ENCODE results near the gene HEXA. TPM values are rescaled to one million over a fixed set of nuclear protein-coding genes. Genes with fewer than 3 reads are reported as not detected.

Gene HEXA
- total RNA-seq, 1 experiment from 2014 or later, result 49.7 TPM

GRCh38 chr15:72372361-72372760, 3.5 kb downstream of the HEXA start (continued):
- TF ChIP-seq ELF4 (CRISPR knock-in tag; IDR thresholded peaks at IDR 0.05; ENCODE audit: low read depth), result no peak
- TF ChIP-seq JUN (CRISPR knock-in tag; IDR thresholded peaks at IDR 0.05), result no peak
- TF ChIP-seq, protein P1, sequence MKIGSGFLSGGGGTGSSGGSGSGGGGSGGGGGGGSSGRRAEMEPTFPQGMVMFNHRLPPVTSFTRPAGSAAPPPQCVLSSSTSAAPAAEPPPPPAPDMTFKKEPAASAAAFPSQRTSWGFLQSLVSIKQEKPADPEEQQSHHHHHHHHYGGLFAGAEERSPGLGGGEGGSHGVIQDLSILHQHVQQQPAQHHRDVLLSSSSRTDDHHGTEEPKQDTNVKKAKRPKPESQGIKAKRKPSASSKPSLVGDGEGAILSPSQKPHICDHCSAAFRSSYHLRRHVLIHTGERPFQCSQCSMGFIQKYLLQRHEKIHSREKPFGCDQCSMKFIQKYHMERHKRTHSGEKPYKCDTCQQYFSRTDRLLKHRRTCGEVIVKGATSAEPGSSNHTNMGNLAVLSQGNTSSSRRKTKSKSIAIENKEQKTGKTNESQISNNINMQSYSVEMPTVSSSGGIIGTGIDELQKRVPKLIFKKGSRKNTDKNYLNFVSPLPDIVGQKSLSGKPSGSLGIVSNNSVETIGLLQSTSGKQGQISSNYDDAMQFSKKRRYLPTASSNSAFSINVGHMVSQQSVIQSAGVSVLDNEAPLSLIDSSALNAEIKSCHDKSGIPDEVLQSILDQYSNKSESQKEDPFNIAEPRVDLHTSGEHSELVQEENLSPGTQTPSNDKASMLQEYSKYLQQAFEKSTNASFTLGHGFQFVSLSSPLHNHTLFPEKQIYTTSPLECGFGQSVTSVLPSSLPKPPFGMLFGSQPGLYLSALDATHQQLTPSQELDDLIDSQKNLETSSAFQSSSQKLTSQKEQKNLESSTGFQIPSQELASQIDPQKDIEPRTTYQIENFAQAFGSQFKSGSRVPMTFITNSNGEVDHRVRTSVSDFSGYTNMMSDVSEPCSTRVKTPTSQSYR (CRISPR knock-in tag; IDR thresholded peaks at IDR 0.05), result no peak
- no peak for TF ChIP-seq FOXK1 (CRISPR knock-in tag; IDR thresholded peaks at IDR 0.05)
- no peak for TF ChIP-seq ETV6 (CRISPR knock-in tag; IDR thresholded peaks at IDR 0.05)
- no peak for TF ChIP-seq ZNF512 (CRISPR knock-in tag; IDR thresholded peaks at IDR 0.05; ENCODE audit: borderline replicate concordance)
- no peak for TF ChIP-seq TEAD1 (CRISPR knock-in tag; IDR thresholded peaks at IDR 0.05)
- no peak for TF ChIP-seq RELA (CRISPR knock-in tag; IDR thresholded peaks at IDR 0.05; ENCODE audit: borderline replicate concordance)

GRCh38 chr15:72369964-72370363, 5.8 kb downstream of the HEXA start:
- POLR2A ChIA-PET, result no interaction called here
- CTCF ChIA-PET, result no interaction called here
- ATAC-seq, result no peak
- H3K27ac Mint-ChIP-seq, result no peak overlapping the region
- H3K27me3 Mint-ChIP-seq (ENCODE audit: low read depth), result no peaks in the 10 kb centered on the region
- no peaks in the 10 kb centered on the region for H3K36me3 Mint-ChIP-seq
- DNase-seq (ENCODE audit: low spot score), result no peak
- peaks cover 6% of the 10 kb centered on the region for H3K4me1 Mint-ChIP-seq
- H3K4me3 Mint-ChIP-seq, result no peak overlapping the region
- no peaks in the 10 kb centered on the region for H3K9me3 Mint-ChIP-seq
- TF ChIP-seq, protein P2, sequence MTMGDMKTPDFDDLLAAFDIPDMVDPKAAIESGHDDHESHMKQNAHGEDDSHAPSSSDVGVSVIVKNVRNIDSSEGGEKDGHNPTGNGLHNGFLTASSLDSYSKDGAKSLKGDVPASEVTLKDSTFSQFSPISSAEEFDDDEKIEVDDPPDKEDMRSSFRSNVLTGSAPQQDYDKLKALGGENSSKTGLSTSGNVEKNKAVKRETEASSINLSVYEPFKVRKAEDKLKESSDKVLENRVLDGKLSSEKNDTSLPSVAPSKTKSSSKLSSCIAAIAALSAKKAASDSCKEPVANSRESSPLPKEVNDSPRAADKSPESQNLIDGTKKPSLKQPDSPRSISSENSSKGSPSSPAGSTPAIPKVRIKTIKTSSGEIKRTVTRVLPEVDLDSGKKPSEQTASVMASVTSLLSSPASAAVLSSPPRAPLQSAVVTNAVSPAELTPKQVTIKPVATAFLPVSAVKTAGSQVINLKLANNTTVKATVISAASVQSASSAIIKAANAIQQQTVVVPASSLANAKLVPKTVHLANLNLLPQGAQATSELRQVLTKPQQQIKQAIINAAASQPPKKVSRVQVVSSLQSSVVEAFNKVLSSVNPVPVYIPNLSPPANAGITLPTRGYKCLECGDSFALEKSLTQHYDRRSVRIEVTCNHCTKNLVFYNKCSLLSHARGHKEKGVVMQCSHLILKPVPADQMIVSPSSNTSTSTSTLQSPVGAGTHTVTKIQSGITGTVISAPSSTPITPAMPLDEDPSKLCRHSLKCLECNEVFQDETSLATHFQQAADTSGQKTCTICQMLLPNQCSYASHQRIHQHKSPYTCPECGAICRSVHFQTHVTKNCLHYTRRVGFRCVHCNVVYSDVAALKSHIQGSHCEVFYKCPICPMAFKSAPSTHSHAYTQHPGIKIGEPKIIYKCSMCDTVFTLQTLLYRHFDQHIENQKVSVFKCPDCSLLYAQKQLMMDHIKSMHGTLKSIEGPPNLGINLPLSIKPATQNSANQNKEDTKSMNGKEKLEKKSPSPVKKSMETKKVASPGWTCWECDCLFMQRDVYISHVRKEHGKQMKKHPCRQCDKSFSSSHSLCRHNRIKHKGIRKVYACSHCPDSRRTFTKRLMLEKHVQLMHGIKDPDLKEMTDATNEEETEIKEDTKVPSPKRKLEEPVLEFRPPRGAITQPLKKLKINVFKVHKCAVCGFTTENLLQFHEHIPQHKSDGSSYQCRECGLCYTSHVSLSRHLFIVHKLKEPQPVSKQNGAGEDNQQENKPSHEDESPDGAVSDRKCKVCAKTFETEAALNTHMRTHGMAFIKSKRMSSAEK (CRISPR knock-in tag; IDR thresholded peaks at IDR 0.05; ENCODE audit: borderline replicate concordance), result no peak
- TF ChIP-seq ZNF425 (CRISPR knock-in tag; conservative IDR thresholded peaks at IDR 0.05), result no peak
- no peak for TF ChIP-seq CTCF (IDR thresholded peaks at IDR 0.05)
- TF ChIP-seq ZNF512 (CRISPR knock-in tag; IDR thresholded peaks at IDR 0.05; ENCODE audit: borderline replicate concordance), result no peak
- no peak for TF ChIP-seq RELA (CRISPR knock-in tag; IDR thresholded peaks at IDR 0.05; ENCODE audit: borderline replicate concordance)
- TF ChIP-seq ATF6 (CRISPR knock-in tag; IDR thresholded peaks at IDR 0.05), result no peak
- TF ChIP-seq SMAD4 (CRISPR knock-in tag; IDR thresholded peaks at IDR 0.05), result no peak
- TF ChIP-seq ZBTB21 (CRISPR knock-in tag; IDR thresholded peaks at IDR 0.05; ENCODE audit: borderline replicate concordance), result no peak
- no peak for TF ChIP-seq SP1 (CRISPR knock-in tag; conservative IDR thresholded peaks at IDR 0.05)
- TF ChIP-seq GTF2I (CRISPR knock-in tag; conservative IDR thresholded peaks at IDR 0.05), result no peak
- TF ChIP-seq, protein P3, sequence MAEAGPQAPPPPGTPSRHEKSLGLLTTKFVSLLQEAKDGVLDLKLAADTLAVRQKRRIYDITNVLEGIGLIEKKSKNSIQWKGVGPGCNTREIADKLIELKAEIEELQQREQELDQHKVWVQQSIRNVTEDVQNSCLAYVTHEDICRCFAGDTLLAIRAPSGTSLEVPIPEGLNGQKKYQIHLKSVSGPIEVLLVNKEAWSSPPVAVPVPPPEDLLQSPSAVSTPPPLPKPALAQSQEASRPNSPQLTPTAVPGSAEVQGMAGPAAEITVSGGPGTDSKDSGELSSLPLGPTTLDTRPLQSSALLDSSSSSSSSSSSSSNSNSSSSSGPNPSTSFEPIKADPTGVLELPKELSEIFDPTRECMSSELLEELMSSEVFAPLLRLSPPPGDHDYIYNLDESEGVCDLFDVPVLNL (CRISPR knock-in tag; IDR thresholded peaks at IDR 0.05; ENCODE audit: borderline replicate concordance, low read depth), result no peak

Data from WTC11 (cell line).